Hepatocyte (in vitro differentiated cells): Measurements from ENCODE around the gene IKZF3. TPM values are rescaled to one million over a fixed set of nuclear protein-coding genes. Genes with fewer than 3 reads are reported as not detected.

Source experiments
- DNase-seq: peaks from one replicate; pipeline ENCODE4 v3.0.0-alpha.2; 2016; ENCODE audit warnings: low spot score
- H2AFZ ChIP-seq: fragments of 200-600 bp; sonication (generic); 2 replicates; pipeline ENCODE4 v1.6.0; 2016; ENCODE audit warnings: antibody characterized with exemption, mild to moderate bottlenecking
- H3K27ac ChIP-seq: fragments of 200-600 bp; sonication (generic); 2 replicates; pipeline ENCODE4 v1.5.1; 2016; ENCODE audit warnings: mild to moderate bottlenecking
- H3K27me3 ChIP-seq: fragments of 200-600 bp; sonication (generic); 2 replicates; pipeline ENCODE4 v1.6.1; 2016
- H3K36me3 ChIP-seq: fragments of 200-600 bp; sonication (generic); replicated peaks from 2 replicates; pipeline ENCODE4 v1.5.1; 2016; ENCODE audit warnings: low read depth; ENCODE audit not compliant: insufficient read depth
- H3K4me1 ChIP-seq: fragments of 200-600 bp; sonication (generic); 2 replicates; pipeline ENCODE4 v1.5.1; 2016; ENCODE audit warnings: mild to moderate bottlenecking, moderate library complexity; ENCODE audit not compliant: insufficient read depth
- H3K4me2 ChIP-seq: fragments of 200-600 bp; sonication (generic); 2 replicates; pipeline ENCODE4 v1.6.0; 2016
- H3K4me3 ChIP-seq: fragments of 200-600 bp; sonication (generic); 2 replicates; pipeline ENCODE4 v1.5.1; 2016; ENCODE audit warnings: mild to moderate bottlenecking
- H3K79me2 ChIP-seq: fragments of 200-600 bp; sonication (generic); 2 replicates; pipeline ENCODE4 v1.6.0; 2017; ENCODE audit warnings: mild to moderate bottlenecking
- H3K9me2 ChIP-seq: fragments of 200-600 bp; sonication (generic); replicated peaks from 2 replicates; pipeline ENCODE4 v1.6.0; 2017; ENCODE audit warnings: mild to moderate bottlenecking; ENCODE audit not compliant: insufficient read depth
- H3K9me3 ChIP-seq: fragments of 200-600 bp; sonication (generic); 2 replicates; pipeline ENCODE4 v1.5.1; 2016; ENCODE audit warnings: low read depth, mild to moderate bottlenecking
- H4K20me1 ChIP-seq: fragments of 200-600 bp; sonication (generic); 2 replicates; pipeline ENCODE4 v1.6.0; 2016; ENCODE audit warnings: mild to moderate bottlenecking; ENCODE audit not compliant: insufficient read depth, poor library complexity, severe bottlenecking
- CTCF ChIP-seq: fragments of 200-600 bp; sonication (generic); IDR thresholded peaks from 2 replicates; pipeline ENCODE4 v1.5.1; 2016; ENCODE audit warnings: antibody characterized with exemption, mild to moderate bottlenecking; ENCODE audit not compliant: poor library complexity
- EZH2 ChIP-seq: fragments of 200-600 bp; sonication (generic); IDR thresholded peaks from 2 replicates; pipeline ENCODE4 v1.6.1; 2016; ENCODE audit warnings: antibody characterized with exemption, mild to moderate bottlenecking, borderline replicate concordance
- EZH2phosphoT487 ChIP-seq: fragments of 200-600 bp; sonication (generic); IDR thresholded peaks from one replicate; pipeline ENCODE4 v1.6.1; 2018; ENCODE audit warnings: antibody characterized with exemption, mild to moderate bottlenecking, low read depth, moderate library complexity; ENCODE audit not compliant: unreplicated experiment, severe bottlenecking
- WGBS: methylation state at CpG from one replicate; pipeline ENCODE4 v1.1.6; 2016; ENCODE audit warnings: low lambda C conversion rate; ENCODE audit errors: missing lambda C conversion rate; 5-methylcytosine and 5-hydroxymethylcytosine counted together
- polyA plus RNA-seq: library from polyadenylated mRNA; unstranded; fragments of >200 nt; fragmentation: Nextera tagmentation; extraction: Ambion mirVana; gene quantifications from 2 replicates; pipeline ENCODE4 v1.2.1, GENCODE V29; 2016
- total RNA-seq: library from RNA; depleted of rRNA; stranded (reverse); fragments of >200 nt; gene quantifications from 2 replicates; pipeline ENCODE4 v1.2.3, GENCODE V29; 2014

The IKZF3 gene
- total and polyA plus RNA-seq, 2 experiments from 2014 or later = under 0.01 TPM; not detected in 1

DNA sequence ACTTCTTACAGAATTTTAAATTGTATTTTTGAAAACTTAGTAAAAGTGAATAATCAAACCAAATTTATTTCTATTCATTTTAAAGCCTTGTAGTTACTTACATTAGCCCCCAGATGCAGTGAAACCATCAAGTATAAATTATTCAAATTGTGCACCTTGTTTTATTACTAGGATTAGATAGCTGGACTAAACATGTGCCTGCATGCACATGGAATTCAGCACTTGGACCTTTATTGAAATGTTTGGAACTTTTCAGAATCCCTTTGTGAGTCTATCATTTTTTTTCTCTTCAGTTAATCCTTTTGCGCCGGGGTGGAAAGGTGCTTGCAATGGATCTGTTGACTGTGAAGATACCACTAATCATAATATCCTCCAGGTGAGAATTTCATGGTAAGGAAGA lies 8.6 kb upstream of the IKZF3 start:
- H3K9me2 ChIP-seq = no peaks in the 10 kb centered on the region
- H3K4me3 ChIP-seq = no peak overlapping the region
- TF ChIP-seq CTCF (no peak), EZH2 (no peak), EZH2phosphoT487 (no peak)
- 56% methylated on average over 2 of the region's 2 CpGs for WGBS
- no peaks in the 10 kb centered on the region for H3K4me1 ChIP-seq
- no peaks in the 10 kb centered on the region for H3K36me3 ChIP-seq
- H3K27ac ChIP-seq = no peak overlapping the region
- no peaks in the 10 kb centered on the region for H4K20me1 ChIP-seq
- H3K27me3 ChIP-seq = peaks cover 8% of the 10 kb centered on the region
- H2AFZ ChIP-seq = no peak overlapping the region
- no peak for DNase-seq
- no peak overlapping the region for H3K4me2 ChIP-seq
- no peaks in the 10 kb centered on the region for H3K79me2 ChIP-seq
- H3K9me3 ChIP-seq = no peaks in the 10 kb centered on the region

GRCh38 chr17:39871801-39872200 lies 7.7 kb upstream of the IKZF3 start:
- H3K27ac ChIP-seq = no peak overlapping the region
- TF ChIP-seq EZH2phosphoT487 = no peak
- TF ChIP-seq EZH2 = no peak
- no peak for TF ChIP-seq CTCF
- no peak overlapping the region for H3K4me2 ChIP-seq
- no peak for DNase-seq
- H3K36me3 ChIP-seq = no peaks in the 10 kb centered on the region
- H3K4me3 ChIP-seq = no peak overlapping the region
- no peaks in the 10 kb centered on the region for H4K20me1 ChIP-seq
- H3K79me2 ChIP-seq = no peaks in the 10 kb centered on the region
- 77% methylated on average over 2 of the region's 2 CpGs for WGBS
- H3K4me1 ChIP-seq = no peaks in the 10 kb centered on the region
- no peaks in the 10 kb centered on the region for H3K9me3 ChIP-seq
- H3K9me2 ChIP-seq = no peaks in the 10 kb centered on the region
- H3K27me3 ChIP-seq = peaks cover 7% of the 10 kb centered on the region
- no peak overlapping the region for H2AFZ ChIP-seq

GRCh38 chr17:39870776-39871175 lies 6.7 kb upstream of the IKZF3 start:
- no peak overlapping the region for H2AFZ ChIP-seq
- H3K36me3 ChIP-seq = no peaks in the 10 kb centered on the region
- H3K79me2 ChIP-seq = no peaks in the 10 kb centered on the region
- no peak overlapping the region for H3K4me2 ChIP-seq
- no peak for DNase-seq
- H3K27ac ChIP-seq = no peak overlapping the region
- H3K9me2 ChIP-seq = no peaks in the 10 kb centered on the region
- H3K9me3 ChIP-seq = no peaks in the 10 kb centered on the region
- H3K27me3 ChIP-seq = peaks cover 13% of the 10 kb centered on the region
- H3K4me3 ChIP-seq = no peak overlapping the region
- no peaks in the 10 kb centered on the region for H4K20me1 ChIP-seq
- H3K4me1 ChIP-seq = no peaks in the 10 kb centered on the region
- TF ChIP-seq EZH2 (no peak), CTCF (no peak), EZH2phosphoT487 (no peak)
- 92% methylated on average over 1 of the region's 1 CpG for WGBS

GRCh38 chr17:39868554-39868942 lies 4.4 kb upstream of the IKZF3 start:
- Histone ChIP-seq H3K4me1 (peaks cover 4% of the 10 kb centered on the region), H3K27ac (no peak overlapping the region), H3K27me3 (peaks cover 32% of the 10 kb centered on the region), H3K4me3 (no peak overlapping the region), H3K9me3 (no peaks in the 10 kb centered on the region), H3K4me2 (no peak overlapping the region), H3K79me2 (no peaks in the 10 kb centered on the region), H2AFZ (no peak overlapping the region), H3K9me2 (no peaks in the 10 kb centered on the region), H3K36me3 (no peaks in the 10 kb centered on the region), H4K20me1 (no peaks in the 10 kb centered on the region)
- TF ChIP-seq CTCF = no peak
- no peak for TF ChIP-seq EZH2
- no peak for TF ChIP-seq EZH2phosphoT487
- 96% methylated on average over 17 of the region's 17 CpGs for WGBS
- DNase-seq = no peak
